ENCODE measurements around the gene TMPRSS15. TPM values are rescaled to one million over a fixed set of nuclear protein-coding genes. Genes with fewer than 3 reads are reported as not detected.

TMPRSS15 gene
- not detected in 2 replicates for total RNA-seq

GRCh38 chr21:18403735-18404450, at the start of gene TMPRSS15:
TSS of gene TMPRSS15 (minus strand) at chr21:18403785. CDS start at chr21:18403622, 163 bp downstream.

GRCh38 chr21:18244671-18245463, 158.7 kb downstream of the TMPRSS15 start, which contains the start of gene CHODL:
TSS of gene CHODL (plus strand) at chr21:18244833. CDS start at chr21:18245224, 391 bp downstream.

Other genes starting within 250 kb of the TMPRSS15 start
- 0.15 TPM in 1 of 2 replicates, not detected in the other for gene CHODL, start 159.0 kb downstream of the TMPRSS15 start, total RNA-seq